ENCODE measurements around the gene PPP2R3B.

Gene PPP2R3B

DNA sequence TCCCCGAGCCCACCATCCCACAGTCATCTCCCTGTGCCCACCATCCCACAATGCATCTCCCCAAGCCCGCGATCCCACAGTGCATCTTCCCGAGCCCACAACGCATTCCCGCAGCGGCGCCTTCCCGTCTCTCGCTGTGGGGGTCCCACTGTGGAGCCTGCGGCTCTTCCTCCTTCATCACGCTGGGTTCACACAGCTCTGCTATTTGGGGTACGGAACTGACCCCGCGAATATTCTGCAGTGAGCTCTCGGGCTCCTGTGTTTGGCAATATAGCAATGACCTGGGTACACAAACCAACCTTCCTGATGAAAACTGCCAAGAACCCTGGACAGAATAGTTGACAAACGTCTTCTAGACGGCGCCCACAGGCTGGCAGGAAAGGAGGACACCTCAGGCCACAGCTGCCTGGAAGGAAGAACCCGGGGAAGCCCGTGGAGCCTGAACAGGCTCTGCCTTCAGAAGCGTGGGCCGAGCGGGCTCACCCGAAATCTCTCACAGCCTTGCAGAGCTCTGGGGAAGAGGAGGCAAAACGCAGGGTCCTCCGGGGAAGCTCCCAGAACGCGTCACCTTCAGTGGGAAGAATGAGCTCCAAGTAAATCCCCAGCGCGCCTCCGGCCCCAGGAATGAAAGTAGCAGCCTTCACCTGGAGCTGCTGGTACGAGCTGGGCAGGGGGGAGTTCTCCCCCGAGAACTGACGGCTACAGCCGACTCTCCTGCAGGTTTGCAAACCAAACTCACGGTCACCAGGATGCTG is 22.9 kb downstream of the PPP2R3B start:
- TF ChIP-seq TEAD4 (IDR thresholded peaks at IDR 0.05), result no peak
- no peak for TF ChIP-seq NFIC (IDR thresholded peaks at IDR 0.05)
- TF ChIP-seq, protein P1, sequence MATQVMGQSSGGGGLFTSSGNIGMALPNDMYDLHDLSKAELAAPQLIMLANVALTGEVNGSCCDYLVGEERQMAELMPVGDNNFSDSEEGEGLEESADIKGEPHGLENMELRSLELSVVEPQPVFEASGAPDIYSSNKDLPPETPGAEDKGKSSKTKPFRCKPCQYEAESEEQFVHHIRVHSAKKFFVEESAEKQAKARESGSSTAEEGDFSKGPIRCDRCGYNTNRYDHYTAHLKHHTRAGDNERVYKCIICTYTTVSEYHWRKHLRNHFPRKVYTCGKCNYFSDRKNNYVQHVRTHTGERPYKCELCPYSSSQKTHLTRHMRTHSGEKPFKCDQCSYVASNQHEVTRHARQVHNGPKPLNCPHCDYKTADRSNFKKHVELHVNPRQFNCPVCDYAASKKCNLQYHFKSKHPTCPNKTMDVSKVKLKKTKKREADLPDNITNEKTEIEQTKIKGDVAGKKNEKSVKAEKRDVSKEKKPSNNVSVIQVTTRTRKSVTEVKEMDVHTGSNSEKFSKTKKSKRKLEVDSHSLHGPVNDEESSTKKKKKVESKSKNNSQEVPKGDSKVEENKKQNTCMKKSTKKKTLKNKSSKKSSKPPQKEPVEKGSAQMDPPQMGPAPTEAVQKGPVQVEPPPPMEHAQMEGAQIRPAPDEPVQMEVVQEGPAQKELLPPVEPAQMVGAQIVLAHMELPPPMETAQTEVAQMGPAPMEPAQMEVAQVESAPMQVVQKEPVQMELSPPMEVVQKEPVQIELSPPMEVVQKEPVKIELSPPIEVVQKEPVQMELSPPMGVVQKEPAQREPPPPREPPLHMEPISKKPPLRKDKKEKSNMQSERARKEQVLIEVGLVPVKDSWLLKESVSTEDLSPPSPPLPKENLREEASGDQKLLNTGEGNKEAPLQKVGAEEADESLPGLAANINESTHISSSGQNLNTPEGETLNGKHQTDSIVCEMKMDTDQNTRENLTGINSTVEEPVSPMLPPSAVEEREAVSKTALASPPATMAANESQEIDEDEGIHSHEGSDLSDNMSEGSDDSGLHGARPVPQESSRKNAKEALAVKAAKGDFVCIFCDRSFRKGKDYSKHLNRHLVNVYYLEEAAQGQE (IDR thresholded peaks at IDR 0.05; ENCODE audit: low read depth), result no peak
- no peak for TF ChIP-seq RAD21 (IDR thresholded peaks at IDR 0.05; ENCODE audit: low read depth)
- TF ChIP-seq CREB1 (IDR thresholded peaks at IDR 0.05; ENCODE audit: low read depth), result no peak
- TF ChIP-seq, protein P2, sequence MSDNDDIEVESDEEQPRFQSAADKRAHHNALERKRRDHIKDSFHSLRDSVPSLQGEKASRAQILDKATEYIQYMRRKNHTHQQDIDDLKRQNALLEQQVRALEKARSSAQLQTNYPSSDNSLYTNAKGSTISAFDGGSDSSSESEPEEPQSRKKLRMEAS (IDR thresholded peaks at IDR 0.05), result no peak
- no peak for TF ChIP-seq EP300 (IDR thresholded peaks at IDR 0.05; ENCODE audit: borderline replicate concordance)
- TF ChIP-seq FOXM1 (IDR thresholded peaks at IDR 0.05; ENCODE audit: borderline replicate concordance, low read depth), result no peak
- TF ChIP-seq, protein P3, sequence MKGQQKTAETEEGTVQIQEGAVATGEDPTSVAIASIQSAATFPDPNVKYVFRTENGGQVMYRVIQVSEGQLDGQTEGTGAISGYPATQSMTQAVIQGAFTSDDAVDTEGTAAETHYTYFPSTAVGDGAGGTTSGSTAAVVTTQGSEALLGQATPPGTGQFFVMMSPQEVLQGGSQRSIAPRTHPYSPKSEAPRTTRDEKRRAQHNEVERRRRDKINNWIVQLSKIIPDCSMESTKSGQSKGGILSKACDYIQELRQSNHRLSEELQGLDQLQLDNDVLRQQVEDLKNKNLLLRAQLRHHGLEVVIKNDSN (IDR thresholded peaks at IDR 0.05), result no peak
- no peak for TF ChIP-seq YY1 (IDR thresholded peaks at IDR 0.05; ENCODE audit: low read depth)
- TF ChIP-seq CEBPB (IDR thresholded peaks at IDR 0.05), result no peak

DNA sequence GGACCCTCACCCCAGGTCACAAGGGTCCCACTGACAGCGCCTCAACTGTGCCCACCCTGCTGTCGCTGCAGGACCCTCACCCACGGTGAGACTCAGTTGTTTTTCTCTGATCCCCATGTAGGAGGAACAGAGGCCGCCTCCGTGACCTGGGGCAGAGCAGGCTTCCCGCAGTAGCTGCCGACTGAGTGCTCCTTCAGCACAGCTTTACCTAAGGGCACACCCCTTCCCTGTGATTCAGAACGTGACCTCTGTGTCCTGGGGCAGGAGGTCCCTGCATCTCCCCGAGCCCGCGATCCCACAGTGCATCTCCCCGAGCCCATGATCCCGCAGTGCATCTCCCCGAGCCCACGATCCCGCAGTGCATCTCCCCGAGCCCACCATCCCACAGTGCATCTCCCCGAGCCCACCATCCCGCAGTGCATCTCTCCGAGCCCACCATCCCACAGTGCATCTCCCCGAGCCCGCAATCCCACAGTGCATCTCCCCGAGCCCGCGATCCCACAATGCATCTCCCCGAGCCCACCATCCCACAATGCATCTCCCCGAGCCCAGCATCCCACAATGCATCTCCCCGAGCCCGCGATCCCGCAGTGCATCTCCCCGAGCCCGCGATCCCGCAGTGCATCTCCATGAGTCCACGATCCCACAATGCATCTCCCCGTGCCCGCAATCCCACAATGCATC is 23.6 kb downstream of the PPP2R3B start:
- no peak for TF ChIP-seq CEBPB (IDR thresholded peaks at IDR 0.05)
- TF ChIP-seq TAF1 (IDR thresholded peaks at IDR 0.05; ENCODE audit: low read depth), result no peak
- no peak for TF ChIP-seq EGR1 (IDR thresholded peaks at IDR 0.05)
- no peak for TF ChIP-seq YY1 (IDR thresholded peaks at IDR 0.05; ENCODE audit: low read depth)
- TF ChIP-seq, protein P2 (IDR thresholded peaks at IDR 0.05), result no peak
- no peak for TF ChIP-seq ZBTB7A (IDR thresholded peaks at IDR 0.05; ENCODE audit: low read depth)
- TF ChIP-seq FOXM1 (IDR thresholded peaks at IDR 0.05; ENCODE audit: borderline replicate concordance, low read depth), result no peak
- no peak for TF ChIP-seq CREB1 (IDR thresholded peaks at IDR 0.05; ENCODE audit: low read depth)
- TF ChIP-seq NFIC (IDR thresholded peaks at IDR 0.05), result no peak
- no peak for TF ChIP-seq EP300 (IDR thresholded peaks at IDR 0.05; ENCODE audit: borderline replicate concordance)
- no peak for TF ChIP-seq RAD21 (IDR thresholded peaks at IDR 0.05; ENCODE audit: low read depth)

DNA sequence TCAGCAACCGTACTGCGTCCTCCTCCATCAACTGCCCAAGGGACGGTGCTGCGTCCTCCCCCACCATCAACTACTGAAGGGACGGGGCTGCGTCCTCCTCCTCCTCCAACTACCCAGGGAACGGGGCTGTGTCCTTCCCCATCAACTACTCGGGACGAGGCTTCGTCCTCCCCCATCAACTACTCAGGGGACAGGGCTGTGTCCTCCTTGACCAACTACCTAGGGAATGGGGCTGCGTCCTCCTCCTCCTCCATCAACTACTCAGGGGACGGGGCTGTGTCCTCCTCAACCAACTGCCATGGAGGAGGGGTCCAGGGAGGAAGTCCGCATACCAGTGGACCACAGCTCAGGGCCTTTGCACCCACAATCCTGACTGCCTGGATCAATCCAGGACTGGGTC is 24.4 kb downstream of the PPP2R3B start:
- TF ChIP-seq CEBPB (IDR thresholded peaks at IDR 0.05) (no peak), EP300 (IDR thresholded peaks at IDR 0.05; ENCODE audit: borderline replicate concordance) (no peak), TEAD4 (IDR thresholded peaks at IDR 0.05) (no peak), NFIC (IDR thresholded peaks at IDR 0.05) (no peak), ZBTB7A (IDR thresholded peaks at IDR 0.05; ENCODE audit: low read depth) (no peak), RAD21 (IDR thresholded peaks at IDR 0.05; ENCODE audit: low read depth) (no peak)
- TF ChIP-seq, protein P2 (IDR thresholded peaks at IDR 0.05), result no peak
- TF ChIP-seq, protein P3 (IDR thresholded peaks at IDR 0.05), result no peak
- TF ChIP-seq, protein P1 (IDR thresholded peaks at IDR 0.05; ENCODE audit: low read depth), result no peak

DNA sequence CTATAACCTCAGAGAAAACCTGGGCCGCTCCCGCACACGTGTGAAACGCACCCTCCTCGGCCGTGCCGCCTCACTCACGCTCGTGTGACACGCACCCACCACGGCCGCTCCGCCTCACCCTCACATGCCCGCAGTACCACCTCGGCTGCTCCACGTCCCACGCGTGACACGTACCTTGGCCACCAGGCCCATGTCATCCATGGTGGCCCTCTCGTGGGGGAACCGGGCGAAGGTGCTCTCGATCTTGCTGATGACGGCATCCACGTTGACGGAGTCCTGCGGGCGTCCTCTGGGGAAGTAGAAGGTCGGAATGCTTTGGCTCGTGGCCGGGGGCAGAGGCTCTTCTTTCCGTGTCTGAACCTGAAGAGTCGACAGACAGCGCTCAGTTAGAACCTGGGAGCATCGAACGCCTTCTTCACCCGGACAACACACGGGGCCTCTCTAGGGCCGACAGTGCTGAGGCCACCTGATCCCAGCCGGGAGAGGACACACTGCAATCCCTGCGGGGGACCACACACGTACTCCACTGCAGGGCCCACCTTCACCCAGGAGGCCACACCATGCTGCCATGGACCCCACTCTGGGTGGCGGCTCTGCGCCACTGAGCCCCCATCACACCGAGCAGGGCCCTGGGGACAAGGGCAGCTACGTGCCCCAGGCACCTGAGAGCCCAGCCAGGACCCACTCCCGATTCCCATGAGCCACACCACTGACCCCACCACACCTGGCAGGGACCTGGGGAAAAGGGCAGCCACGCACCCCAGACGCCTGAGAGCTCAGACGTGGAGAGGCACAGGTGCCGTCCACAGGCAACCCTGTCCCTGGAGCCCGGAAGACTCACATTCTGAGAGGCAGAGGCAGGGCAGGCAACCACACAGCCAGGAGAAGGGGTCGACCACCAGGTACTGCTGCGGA is 25.2 kb downstream of the PPP2R3B start:
- TF ChIP-seq ZBTB7A (IDR thresholded peaks at IDR 0.05; ENCODE audit: low read depth), result no peak
- no peak for TF ChIP-seq EP300 (IDR thresholded peaks at IDR 0.05; ENCODE audit: borderline replicate concordance)
- TF ChIP-seq EGR1 (IDR thresholded peaks at IDR 0.05), result no peak
- no peak for TF ChIP-seq CREB1 (IDR thresholded peaks at IDR 0.05; ENCODE audit: low read depth)
- TF ChIP-seq RAD21 (IDR thresholded peaks at IDR 0.05; ENCODE audit: low read depth), result no peak
- TF ChIP-seq, protein P3 (IDR thresholded peaks at IDR 0.05), result no peak
- TF ChIP-seq, protein P2 (IDR thresholded peaks at IDR 0.05), result no peak
- TF ChIP-seq YY1 (IDR thresholded peaks at IDR 0.05; ENCODE audit: low read depth), result no peak
- TF ChIP-seq, protein P1 (IDR thresholded peaks at IDR 0.05; ENCODE audit: low read depth), result no peak
